Body of pancreas (tissue), 4 donors: Measurements from ENCODE around the gene TNFAIP8L3. TPM values are rescaled to one million over a fixed set of nuclear protein-coding genes. Genes with fewer than 3 reads are reported as not detected.

Experiments
- ATAC-seq: fragments of 150-250 bp; one replicate; pipeline ENCODE4 v1.9.1; 2016
- DNase-seq, 4 donors: peaks; one replicate each; pipeline ENCODE4 v3.0.0-alpha.2; 2019
- H3K27ac ChIP-seq, 4 donors: fragments of 200-600 bp; sonication (generic); 1 replicate in 3 of 4; 2 replicates in 1 of 4; pipeline versions ENCODE4 v1.5.1 to v1.6.1; 2016 to 2019; ENCODE audit warnings: mild to moderate bottlenecking in 1 of 4, mixed read lengths in 1 of 4, moderate library complexity in 1 of 4
- H3K27me3 ChIP-seq, 2 donors: fragments of 200-600 bp; sonication (generic); one replicate each; pipeline ENCODE4 v1.6.0; 2016; ENCODE audit warnings: mild to moderate bottlenecking in 1 of 2
- H3K36me3 ChIP-seq, 2 donors: fragments of 200-600 bp; sonication (generic); replicated peaks in 1 of 2; 2 replicates each; pipeline ENCODE4 v1.5.1; 2016; ENCODE audit warnings: low read depth in 2 of 2; ENCODE audit not compliant: insufficient read depth in 1 of 2
- H3K4me1 ChIP-seq: fragments of 200-600 bp; sonication (generic); one replicate; pipeline ENCODE4 v1.6.0; 2016
- H3K4me3 ChIP-seq, 2 donors: fragments of 200-600 bp; sonication (generic); 1 replicate in 1 of 2; 2 replicates in 1 of 2; pipeline ENCODE4 v1.5.1; 2016 to 2019
- H3K9me3 ChIP-seq, 3 donors: fragments of 200-600 bp; sonication (generic); 1 replicate in 2 of 3; 2 replicates in 1 of 3; pipeline ENCODE4 v1.5.1; 2016
- CTCF ChIP-seq, 7 experiments: fragments of 450-650 bp in 4 of 7; fragments of 200-600 bp in 3 of 7; sonication (generic) in 3 of 7; IDR thresholded peaks; one replicate each; pipeline ENCODE4 v1.5.1; 2016 to 2019; ENCODE audit warnings: antibody characterized with exemption in 7 of 7
- POLR2A ChIP-seq, 3 donors: fragments of 450-650 bp; IDR thresholded peaks; one replicate each; pipeline ENCODE4 v1.6.1; 2016; ENCODE audit warnings: antibody characterized with exemption in 3 of 3, mild to moderate bottlenecking in 2 of 3
- WGBS, 2 donors: methylation state at CpG; one replicate each; pipeline ENCODE4 v1.1.5; 2017; 5-methylcytosine and 5-hydroxymethylcytosine counted together
- intact Hi-C: fragments of 100-400 bp; cut with DNase I; formaldehyde crosslinking; loops from one replicate; pipeline ENCODE4 v1.15.1; 2023
- total RNA-seq, 2 donors: library from RNA; depleted of rRNA; stranded (reverse); fragments of >200 nt; gene quantifications; one replicate each; pipeline ENCODE4 v1.1.0, GENCODE V29; 2016

TNFAIP8L3 gene
- total RNA-seq, 2 donors from 2014 or later, result 2.9 TPM; not detected in 1

- Histone ChIP-seq H3K27me3 (peaks cover 0 to 7% of the 10 kb centered on the region in 2 donors), H3K36me3 (no peaks in the 10 kb centered on the region), H3K9me3 (no peaks in the 10 kb centered on the region), H3K27ac (no peak overlapping the region), H3K4me1 (peaks cover 23% of the 10 kb centered on the region), H3K4me3 (no peak overlapping the region)
- TF ChIP-seq POLR2A (IDR thresholded peaks at IDR 0.05), result no peak
- TF ChIP-seq CTCF (IDR thresholded peaks at IDR 0.05), result no peak
- intact Hi-C loops, result no loop called here
- no peak for DNase-seq
- WGBS, 2 donors, result 7 to 48% methylated on average over 4 to 21 of the region's 21 CpGs
- ATAC-seq, result no peak
These were observed 1.2 kb downstream of the TNFAIP8L3 start for GRCh38 chr15:51093488-51093838.

GRCh38 chr15:51092480-51093040 is 2.1 kb downstream of the TNFAIP8L3 start:
- ATAC-seq (no peak), DNase-seq (no peak)
- WGBS, 2 donors, result 63 to 67% methylated on average over 12 of the region's 12 CpGs
- Histone ChIP-seq H3K36me3 (no peaks in the 10 kb centered on the region), H3K9me3 (no peaks in the 10 kb centered on the region), H3K27me3 (peaks cover 0 to 7% of the 10 kb centered on the region in 2 donors), H3K4me1 (peaks cover 23% of the 10 kb centered on the region), H3K4me3 (no peak overlapping the region), H3K27ac (no peak overlapping the region)
- no peak for TF ChIP-seq POLR2A (IDR thresholded peaks at IDR 0.05)
- TF ChIP-seq CTCF (IDR thresholded peaks at IDR 0.05), result no peak
- intact Hi-C loops, result no loop called here

- no peak for TF ChIP-seq CTCF (IDR thresholded peaks at IDR 0.05)
- no peak for TF ChIP-seq POLR2A (IDR thresholded peaks at IDR 0.05)
- WGBS, 2 donors, result 62 to 66% methylated on average over 3 of the region's 3 CpGs
- Histone ChIP-seq H3K27ac (no peak overlapping the region), H3K27me3 (peaks cover 0 to 6% of the 10 kb centered on the region in 2 donors), H3K4me1 (peaks cover 23% of the 10 kb centered on the region), H3K36me3 (no peaks in the 10 kb centered on the region), H3K9me3 (no peaks in the 10 kb centered on the region), H3K4me3 (no peak overlapping the region)
- intact Hi-C loops, result no loop called here
- ATAC-seq (no peak), DNase-seq (no peak)
These were observed 4.0 kb downstream of the TNFAIP8L3 start for GRCh38 chr15:51090753-51091152.

GRCh38 chr15:51089699-51090453 is 4.8 kb downstream of the TNFAIP8L3 start:
- no peaks in the 10 kb centered on the region for H3K9me3 ChIP-seq
- no peak overlapping the region for H3K4me3 ChIP-seq
- TF ChIP-seq POLR2A (IDR thresholded peaks at IDR 0.05) (no peak), CTCF (IDR thresholded peaks at IDR 0.05) (no peak)
- no peaks in the 10 kb centered on the region for H3K27me3 ChIP-seq
- ATAC-seq (no peak), DNase-seq (no peak)
- intact Hi-C loops, result no loop called here
- H3K27ac ChIP-seq, result no peak overlapping the region
- peaks cover 14% of the 10 kb centered on the region for H3K4me1 ChIP-seq
- no peaks in the 10 kb centered on the region for H3K36me3 ChIP-seq
- 52 to 61% methylated on average over 4 of the region's 4 CpGs for WGBS, 2 donors

- Histone ChIP-seq H3K9me3 (no peaks in the 10 kb centered on the region), H3K27ac (no peak overlapping the region), H3K4me3 (no peak overlapping the region), H3K27me3 (no peaks in the 10 kb centered on the region), H3K4me1 (peaks cover 9% of the 10 kb centered on the region), H3K36me3 (no peaks in the 10 kb centered on the region)
- ATAC-seq (no peak), DNase-seq (no peak)
- TF ChIP-seq POLR2A (IDR thresholded peaks at IDR 0.05), result no peak
- no peak for TF ChIP-seq CTCF (IDR thresholded peaks at IDR 0.05)
- 86 to 100% methylated on average over 1 of the region's 1 CpG for WGBS, 2 donors
- intact Hi-C loops, result no loop called here
These were observed 5.7 kb downstream of the TNFAIP8L3 start for GRCh38 chr15:51089041-51089440.
